ENCODE data around the gene NAT16. TPM values are rescaled to one million over a fixed set of nuclear protein-coding genes. Genes with fewer than 3 reads are reported as not detected.

NAT16 gene
- polyA plus RNA-seq, 1 of the 3 experiments (the other 2 are of a cell fraction): 0.64 TPM

GRCh38 chr7:101138213-101138870 is 41.8 kb downstream of the NAT16 start:
- Histone ChIP-seq H4K20me1 (ENCODE audit: insufficient read depth) (peaks cover 47% of the 10 kb centered on the region), H3K36me3 (replicated peaks in 1 of 2; ENCODE audit: control insufficient read depth in 1 of 2, insufficient read depth in 2 of 2, low read length in 1 of 2) (peaks cover 19 to 41% of the 10 kb centered on the region in 2 experiments), H3F3A (replicated peaks; ENCODE audit: insufficient read depth) (peaks cover 87% of the 10 kb centered on the region), H3K27ac (ENCODE audit: low read depth in 2 of 2, low read length in 1 of 2) (peak overlapping the region; percentile 71 to 98), H3K9ac (peak overlapping the region; percentile 33; the same call in 1 of the 2 replicates), H3K4me2 (peak overlapping the region; percentile 49; the same call in 1 of the 2 replicates), H3K9me2 (no peaks in the 10 kb centered on the region), H3K9me3 (no peaks in the 10 kb centered on the region), H2AFZ (ENCODE audit: low read depth) (no peak overlapping the region), H3K27me3 (ENCODE audit: insufficient read depth) (no peaks in the 10 kb centered on the region), H3K4me1 (ENCODE audit: control insufficient read depth in 1 of 2, insufficient read depth in 2 of 2, low read depth in 1 of 2, low read length in 1 of 2) (peaks cover 11 to 24% of the 10 kb centered on the region in 2 experiments; a peak in 3 of 4 replicates), H3K79me2 (ENCODE audit: insufficient read depth) (0 out of 2 replicates have a peak, but pooled peaks cover under 1% of the 10 kb centered on the region), H3K4me3 (ENCODE audit: low read depth in 2 of 2, low read length in 1 of 2) (peak overlapping the region; percentile 3 to 4; a peak in 2 of 4 replicates)
- DNase-seq: peak; percentile 88
- WGBS (ENCODE audit: low lambda C conversion rate): 1% methylated on average over 16 of the region's 16 CpGs
- ChIA-PET POLR2A (interaction anchor here (0.6 to 1.0 kb wide), 2 partner anchors 44 to 709 kb away, joined by 3 read pairs; no protein-coding TSS in a partner anchor), CTCF (interaction anchor here (0.6 to 4.7 kb wide), 56 partner anchors 9 to 1059 kb away, joined by 3 to 49 read pairs (median 4); partner anchors contain the start of genes MOGAT3, PLOD3, SERPINE1 and TRIM56)
- peak; percentile 45 for TF ChIP-seq CHD2 (IDR thresholded peaks at IDR 0.05; ENCODE audit: low read length, partially characterized antibody)
- peak; percentile 96; the same call in 1 of the 2 replicates for TF ChIP-seq RXRA (IDR thresholded peaks at IDR 0.05; ENCODE audit: borderline replicate concordance, low read depth)
- TF ChIP-seq MEF2A (IDR thresholded peaks at IDR 0.05; ENCODE audit: borderline replicate concordance, low read depth): peak; percentile 64; the same call in 1 of the 2 replicates
- TF ChIP-seq TCF12 (IDR thresholded peaks at IDR 0.05): peak; percentile 91
- TF ChIP-seq RCOR1 (IDR thresholded peaks at IDR 0.05; ENCODE audit: low read length): no peak
- TF ChIP-seq JUND (IDR thresholded peaks at IDR 0.05): peak; percentile 100
- TF ChIP-seq REST (IDR thresholded peaks at IDR 0.05; ENCODE audit: low read depth, low read length): peak; percentile 67; the same call in 1 of the 2 replicates
- no peak; the same call in 1 of the 2 replicates for TF ChIP-seq USF2 (IDR thresholded peaks at IDR 0.05; ENCODE audit: borderline replicate concordance, low read depth, low read length)
- TF ChIP-seq NFIC (IDR thresholded peaks at IDR 0.05; ENCODE audit: borderline replicate concordance): peak; percentile 80
- peak; percentile 90 for TF ChIP-seq ZBTB33 (IDR thresholded peaks at IDR 0.05; ENCODE audit: borderline replicate concordance, low read depth)
- peak; percentile 85 for TF ChIP-seq PBX3 (IDR thresholded peaks at IDR 0.05)
- TF ChIP-seq GATA2 (CRISPR knock-in tag; IDR thresholded peaks at IDR 0.05): no peak
- no peak for TF ChIP-seq YY1 (IDR thresholded peaks at IDR 0.05; ENCODE audit: low read depth)
- TF ChIP-seq GABPA (IDR thresholded peaks at IDR 0.05; ENCODE audit: low read depth): peak; percentile 62
- TF ChIP-seq FOSL2 (IDR thresholded peaks at IDR 0.05; ENCODE audit: borderline replicate concordance, low read depth): peak; percentile 100
- peak; percentile 75 to 98 for TF ChIP-seq EP300 (IDR thresholded peaks at IDR 0.05; ENCODE audit: borderline replicate concordance in 1 of 2, low read depth in 1 of 2, low read length in 1 of 2)
- no peak for TF ChIP-seq IRF3 (IDR thresholded peaks at IDR 0.05; ENCODE audit: low read depth, low read length)
- peak; percentile 84 for TF ChIP-seq POLR2AphosphoS5 (IDR thresholded peaks at IDR 0.05; ENCODE audit: low read depth, low read length)
- peak; percentile 97 for TF ChIP-seq SIN3A (IDR thresholded peaks at IDR 0.05; ENCODE audit: borderline replicate concordance, low read depth, low read length)
- TF ChIP-seq ELF1 (IDR thresholded peaks at IDR 0.05): 0 out of 2 replicates have a peak, but pooled peaks have one; percentile 50
- TF ChIP-seq USF1 (IDR thresholded peaks at IDR 0.05; ENCODE audit: borderline replicate concordance, low read depth): peak; percentile 88
- TF ChIP-seq FOXM1 (IDR thresholded peaks at IDR 0.05; ENCODE audit: low read depth): peak; percentile 63
- TF ChIP-seq EZH2phosphoT487 (IDR thresholded peaks at IDR 0.05; ENCODE audit: borderline replicate concordance, low read depth): no peak

Measured in SK-N-SH (cell line).